Ectodermal cell (in vitro differentiated cells): Measurements from ENCODE around the gene RNF167.

Experiments
- H3K27ac ChIP-seq: 2 replicates; pipeline ENCODE4 v1.7.0; 2013; ENCODE audit warnings: mild to moderate bottlenecking, low read depth, low read length; ENCODE audit not compliant: insufficient read depth, poor library complexity, severe bottlenecking
- H3K27me3 ChIP-seq: 2 replicates; pipeline ENCODE4 v1.7.0; 2013; ENCODE audit warnings: mild to moderate bottlenecking, low read length; ENCODE audit not compliant: insufficient read depth, control insufficient read depth, poor library complexity, severe bottlenecking
- H3K36me3 ChIP-seq: one replicate; pipeline ENCODE4 v1.7.0; 2013; ENCODE audit warnings: low read length; ENCODE audit not compliant: control insufficient read depth, insufficient read depth
- H3K4me1 ChIP-seq: one replicate; pipeline ENCODE4 v1.7.0; 2013; ENCODE audit warnings: low read length; ENCODE audit not compliant: control insufficient read depth, insufficient read depth
- H3K4me3 ChIP-seq: 2 replicates; pipeline ENCODE4 v1.7.0; 2013; ENCODE audit warnings: low read depth, low read length, control low read depth; ENCODE audit not compliant: insufficient read depth
- H3K9me3 ChIP-seq: 2 replicates; pipeline ENCODE4 v1.7.0; 2013; ENCODE audit warnings: mild to moderate bottlenecking, low read length, moderate library complexity; ENCODE audit not compliant: control insufficient read depth
- WGBS, 2 experiments: methylation state at CpG; one replicate each; pipeline ENCODE4 v1.1.7; 2013; ENCODE audit warnings: missing lambda C conversion rate in 2 of 2; 5-methylcytosine and 5-hydroxymethylcytosine counted together

The RNF167 gene

GRCh38 chr17:4897198-4897687 lies 42.8 kb upstream of the RNF167 start:
- Histone ChIP-seq H3K4me3 (no peak overlapping the region), H3K27ac (no peak overlapping the region), H3K4me1 (no peaks in the 10 kb centered on the region), H3K9me3 (no peaks in the 10 kb centered on the region), H3K36me3 (peaks cover 18% of the 10 kb centered on the region), H3K27me3 (no peaks in the 10 kb centered on the region)
- 87 to 88% methylated on average over 10 of the region's 10 CpGs for WGBS, 2 experiments

GRCh38 chr17:4897785-4898184 lies 42.3 kb upstream of the RNF167 start:
- Histone ChIP-seq H3K27me3 (no peaks in the 10 kb centered on the region), H3K9me3 (no peaks in the 10 kb centered on the region), H3K4me1 (no peaks in the 10 kb centered on the region), H3K4me3 (no peak overlapping the region), H3K36me3 (peaks cover 18% of the 10 kb centered on the region), H3K27ac (no peak overlapping the region)
- WGBS, 2 experiments, result 79 to 100% methylated on average over 2 to 4 of the region's 5 CpGs

DNA sequence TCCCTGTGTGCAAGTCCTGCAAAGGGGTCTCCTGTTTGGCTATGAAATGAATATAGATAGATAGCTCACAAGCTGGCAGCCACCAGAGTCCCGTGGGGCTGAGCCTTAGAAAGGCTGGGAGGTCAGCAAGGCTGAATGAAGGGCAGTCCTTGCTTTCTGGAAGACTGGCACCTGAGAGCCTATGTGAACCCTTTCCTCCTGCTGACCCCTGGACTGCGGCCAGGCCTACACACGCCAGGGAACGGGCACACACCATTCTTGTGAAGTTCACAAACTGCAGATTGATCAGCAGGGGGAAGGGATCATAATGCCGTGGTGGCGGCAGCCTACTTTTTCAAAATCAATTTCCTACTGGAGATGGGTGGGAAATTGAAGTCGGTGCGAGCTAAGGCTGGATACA lies 41.7 kb upstream of the RNF167 start:
- Histone ChIP-seq H3K4me1 (no peaks in the 10 kb centered on the region), H3K27ac (no peak overlapping the region), H3K9me3 (no peaks in the 10 kb centered on the region), H3K4me3 (no peak overlapping the region), H3K36me3 (peaks cover 18% of the 10 kb centered on the region), H3K27me3 (no peaks in the 10 kb centered on the region)
- WGBS, 2 experiments, result 94 to 95% methylated on average over 8 of the region's 8 CpGs

DNA sequence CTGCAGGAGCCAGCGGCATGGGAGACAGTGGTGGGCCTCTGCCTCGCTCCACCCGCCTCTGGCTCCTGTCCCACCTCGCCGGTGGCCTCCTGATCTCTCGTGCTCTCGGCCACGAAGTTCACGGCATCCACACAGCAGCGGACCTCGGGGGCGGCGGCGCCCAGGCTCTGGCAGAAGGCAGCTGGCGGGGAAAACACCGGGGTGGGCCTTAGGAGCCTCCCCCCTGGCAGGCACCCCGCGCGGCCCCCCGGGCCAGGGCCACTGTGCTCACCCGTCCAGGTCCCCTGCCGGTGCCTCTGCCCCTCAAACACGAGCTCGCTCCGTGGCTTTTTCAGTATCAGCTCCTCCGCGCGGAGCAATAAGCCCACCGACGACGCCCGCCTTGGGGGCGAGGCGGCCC lies 41.1 kb upstream of the RNF167 start:
- peaks cover 18% of the 10 kb centered on the region for H3K36me3 ChIP-seq
- H3K27ac ChIP-seq, result no peak overlapping the region
- H3K4me1 ChIP-seq, result no peaks in the 10 kb centered on the region
- H3K27me3 ChIP-seq, result no peaks in the 10 kb centered on the region
- 72 to 74% methylated on average over 34 of the region's 34 CpGs for WGBS, 2 experiments
- peak overlapping the region; percentile 27 for H3K4me3 ChIP-seq
- no peaks in the 10 kb centered on the region for H3K9me3 ChIP-seq

DNA sequence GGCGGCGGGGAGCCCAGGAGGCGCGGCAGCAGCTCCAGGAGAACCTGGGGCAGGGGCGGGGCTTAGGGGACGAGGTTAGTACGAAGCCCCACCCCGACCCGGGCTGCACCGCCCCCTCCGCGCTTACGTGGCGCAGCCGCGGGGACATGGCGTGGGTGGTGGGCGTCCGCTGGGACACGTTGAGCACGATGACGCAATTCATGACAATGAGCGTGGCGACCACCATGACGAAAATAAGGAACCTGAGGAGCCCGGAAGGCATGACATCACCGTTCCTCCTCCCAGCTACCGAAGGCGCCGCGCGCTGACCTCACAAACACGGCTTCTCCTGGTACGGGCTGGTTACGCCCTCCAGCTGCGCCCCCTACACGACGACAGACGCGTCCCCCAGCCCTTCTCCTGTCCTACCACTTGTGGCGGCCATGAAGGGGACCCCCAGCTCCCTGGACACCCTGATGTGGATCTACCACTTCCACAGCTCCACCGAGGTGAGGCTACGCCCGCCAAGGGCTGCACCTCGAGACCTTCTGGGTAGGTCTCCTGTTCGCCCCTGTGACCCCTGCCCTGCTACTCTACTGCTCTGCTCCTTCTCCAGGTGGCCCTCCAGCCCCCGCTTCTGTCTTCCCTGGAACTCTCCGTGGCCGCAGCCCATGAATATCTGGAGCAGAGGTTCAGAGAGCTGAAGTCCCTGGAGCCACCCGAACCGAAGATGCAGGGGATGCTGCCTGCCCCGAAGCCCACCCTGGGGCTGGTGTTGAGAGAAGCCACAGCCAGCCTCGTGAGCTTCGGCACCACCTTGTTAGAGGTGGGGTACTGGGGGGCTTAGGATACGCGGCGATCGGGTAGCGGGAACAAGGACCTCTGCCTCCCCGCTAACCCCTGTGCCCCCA lies 40.5 kb upstream of the RNF167 start, which contains the start of gene C17orf107:
Gene C17orf107 (plus strand): TSS at position 196 of the 890 bp plus-strand sequence. CDS start 227 bp downstream, at position 423.
- Histone ChIP-seq H3K27ac (no peak within 1 kb of the TSS), H3K4me3 (peak within 1 kb of the TSS; percentile 27)

DNA sequence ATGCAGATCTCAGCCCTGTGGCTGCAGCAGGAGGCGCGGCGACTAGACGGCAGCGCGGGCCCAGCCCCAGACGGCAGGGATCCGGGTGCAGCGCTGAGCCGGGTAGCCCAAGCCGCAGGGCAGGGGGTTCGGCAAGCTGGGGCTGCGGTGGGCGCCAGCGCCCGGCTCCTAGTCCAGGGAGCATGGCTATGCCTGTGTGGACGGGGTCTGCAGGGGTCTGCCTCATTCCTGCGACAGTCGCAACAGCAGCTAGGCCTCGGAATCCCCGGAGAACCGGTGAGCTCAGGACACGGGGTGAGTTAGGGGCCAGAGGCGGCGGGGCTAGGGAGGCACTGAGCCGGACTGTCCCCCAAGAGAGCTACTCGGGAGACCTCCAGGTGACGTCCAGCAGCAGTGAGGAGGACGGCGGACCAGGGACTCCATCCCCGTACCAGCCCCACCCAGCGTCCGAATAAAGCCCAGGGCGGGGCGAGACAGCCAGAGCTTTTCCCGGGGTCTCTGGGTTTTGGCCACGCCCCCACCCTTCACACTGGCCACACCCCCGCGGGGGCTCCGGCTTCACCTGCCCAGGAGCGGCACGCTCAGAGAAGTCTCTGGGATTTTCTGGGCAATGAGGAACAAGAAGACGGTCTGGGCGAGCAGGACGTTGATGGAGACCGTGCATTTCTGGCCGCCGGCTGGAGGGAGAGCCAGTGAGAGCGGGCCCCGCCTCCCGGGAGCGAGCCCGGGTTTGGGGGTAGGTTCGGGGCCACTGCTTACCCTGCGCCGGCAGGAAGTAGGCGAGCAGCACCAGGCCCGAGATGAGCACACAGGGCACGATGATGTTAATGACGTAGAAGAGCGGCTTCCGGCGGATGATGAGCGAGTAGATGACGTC lies 39.6 kb upstream of the RNF167 start:
- Histone ChIP-seq H3K36me3 (peaks cover 9% of the 10 kb centered on the region), H3K27ac (no peak overlapping the region), H3K27me3 (no peaks in the 10 kb centered on the region), H3K9me3 (no peaks in the 10 kb centered on the region), H3K4me1 (no peaks in the 10 kb centered on the region), H3K4me3 (no peak overlapping the region)
- 92 to 93% methylated on average over 65 of the region's 65 CpGs for WGBS, 2 experiments

More for the DNA sequence above, 40.5 kb upstream of the RNF167 start, which contains the start of gene C17orf107:
- H3K9me3 ChIP-seq, result no peaks in the 10 kb centered on the region
- 70 to 74% methylated on average over 60 of the region's 60 CpGs for WGBS, 2 experiments
- H3K4me1 ChIP-seq, result no peaks in the 10 kb centered on the region
- H3K27me3 ChIP-seq, result no peaks in the 10 kb centered on the region
- H3K36me3 ChIP-seq, result peaks cover 17% of the 10 kb centered on the region

GRCh38 chr17:4901108-4901647 lies 38.9 kb upstream of the RNF167 start:
- Histone ChIP-seq H3K36me3 (peaks cover 4% of the 10 kb centered on the region), H3K27me3 (no peaks in the 10 kb centered on the region), H3K4me3 (no peak overlapping the region), H3K27ac (no peak overlapping the region), H3K9me3 (no peaks in the 10 kb centered on the region), H3K4me1 (no peaks in the 10 kb centered on the region)
- 96% methylated on average over 37 of the region's 37 CpGs for WGBS, 2 experiments

- H3K4me3 ChIP-seq, result no peak overlapping the region
- no peaks in the 10 kb centered on the region for H3K9me3 ChIP-seq
- H3K27me3 ChIP-seq, result no peaks in the 10 kb centered on the region
- no peaks in the 10 kb centered on the region for H3K36me3 ChIP-seq
- H3K4me1 ChIP-seq, result no peaks in the 10 kb centered on the region
- H3K27ac ChIP-seq, result no peak overlapping the region
- 95% methylated on average over 48 of the region's 48 CpGs for WGBS, 2 experiments
These were observed 38.3 kb upstream of the RNF167 start for GRCh38 chr17:4901648-4902344.

DNA sequence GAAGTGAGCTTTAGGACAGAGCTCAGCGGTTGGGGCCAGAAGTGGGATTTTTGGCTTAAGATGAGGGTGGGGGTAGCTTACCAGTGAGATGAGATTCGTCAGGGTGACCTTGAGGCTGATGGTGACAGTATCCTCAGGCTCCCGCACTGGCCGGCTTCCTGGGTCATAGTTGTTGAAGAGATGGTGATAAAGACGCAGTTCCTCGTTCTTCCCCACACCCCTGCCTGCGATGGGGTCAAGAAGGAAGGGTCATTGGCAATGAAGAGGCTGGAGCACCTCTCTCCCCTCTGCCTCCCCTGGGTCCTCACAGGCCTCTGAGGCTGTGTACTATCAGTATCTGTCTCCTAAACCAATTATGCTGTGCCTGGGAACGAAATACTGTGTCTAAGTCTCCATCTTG lies 37.5 kb upstream of the RNF167 start:
- H3K36me3 ChIP-seq, result no peaks in the 10 kb centered on the region
- no peak overlapping the region for H3K4me3 ChIP-seq
- no peak overlapping the region for H3K27ac ChIP-seq
- H3K9me3 ChIP-seq, result no peaks in the 10 kb centered on the region
- no peaks in the 10 kb centered on the region for H3K27me3 ChIP-seq
- WGBS, 2 experiments, result 95% methylated on average over 8 of the region's 8 CpGs
- H3K4me1 ChIP-seq, result no peaks in the 10 kb centered on the region
